LNCAP (cell line): Measurements from ENCODE around the gene KRT1.

Source experiments
- TF ChIP-seq, protein P1 (sequence below): fragments of 450-650 bp; IDR thresholded peaks from 2 replicates; pipeline ENCODE4 v1.5.1; 2017; ENCODE audit warnings: mild to moderate bottlenecking

KRT1 gene

DNA sequence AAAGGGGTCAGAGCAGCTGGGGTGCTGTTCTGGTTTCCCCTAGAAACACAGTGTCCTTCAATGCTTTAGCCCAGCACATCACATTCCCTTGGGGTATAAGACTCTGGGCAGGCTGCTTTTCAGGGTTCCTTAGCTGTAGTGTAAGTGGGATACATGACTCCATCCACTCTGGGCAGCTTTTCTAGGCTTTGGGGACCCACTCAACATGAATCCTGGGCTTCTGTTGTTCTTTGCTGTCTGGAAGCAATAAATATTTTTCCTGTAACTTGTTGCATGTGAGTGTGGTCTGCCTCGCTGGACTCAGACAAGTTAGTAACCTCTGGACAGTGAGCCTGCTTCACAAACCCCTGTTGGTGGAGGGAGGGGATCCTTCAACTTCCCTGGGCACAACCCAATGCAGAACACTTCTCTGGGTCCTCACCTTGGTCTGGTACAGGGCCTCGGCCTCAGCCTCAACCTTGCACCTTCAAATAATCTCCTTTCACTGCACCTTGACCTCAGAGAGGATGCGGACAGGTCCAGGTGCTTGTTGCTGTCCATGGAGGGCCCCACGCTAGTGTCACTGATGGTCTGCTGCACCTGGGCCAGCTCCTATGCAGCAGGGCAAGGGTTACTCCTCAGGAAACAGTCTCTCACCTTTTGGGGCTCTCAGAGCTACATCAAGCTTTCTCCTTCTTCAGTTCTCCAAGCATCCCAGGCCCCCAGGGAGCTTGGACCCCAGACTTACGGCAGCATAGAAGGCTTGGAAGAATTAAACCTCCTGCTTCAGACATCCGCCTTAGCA is 48.3 kb downstream of the KRT1 start:
- TF ChIP-seq, protein P1, sequence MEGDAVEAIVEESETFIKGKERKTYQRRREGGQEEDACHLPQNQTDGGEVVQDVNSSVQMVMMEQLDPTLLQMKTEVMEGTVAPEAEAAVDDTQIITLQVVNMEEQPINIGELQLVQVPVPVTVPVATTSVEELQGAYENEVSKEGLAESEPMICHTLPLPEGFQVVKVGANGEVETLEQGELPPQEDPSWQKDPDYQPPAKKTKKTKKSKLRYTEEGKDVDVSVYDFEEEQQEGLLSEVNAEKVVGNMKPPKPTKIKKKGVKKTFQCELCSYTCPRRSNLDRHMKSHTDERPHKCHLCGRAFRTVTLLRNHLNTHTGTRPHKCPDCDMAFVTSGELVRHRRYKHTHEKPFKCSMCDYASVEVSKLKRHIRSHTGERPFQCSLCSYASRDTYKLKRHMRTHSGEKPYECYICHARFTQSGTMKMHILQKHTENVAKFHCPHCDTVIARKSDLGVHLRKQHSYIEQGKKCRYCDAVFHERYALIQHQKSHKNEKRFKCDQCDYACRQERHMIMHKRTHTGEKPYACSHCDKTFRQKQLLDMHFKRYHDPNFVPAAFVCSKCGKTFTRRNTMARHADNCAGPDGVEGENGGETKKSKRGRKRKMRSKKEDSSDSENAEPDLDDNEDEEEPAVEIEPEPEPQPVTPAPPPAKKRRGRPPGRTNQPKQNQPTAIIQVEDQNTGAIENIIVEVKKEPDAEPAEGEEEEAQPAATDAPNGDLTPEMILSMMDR = no peak

DNA sequence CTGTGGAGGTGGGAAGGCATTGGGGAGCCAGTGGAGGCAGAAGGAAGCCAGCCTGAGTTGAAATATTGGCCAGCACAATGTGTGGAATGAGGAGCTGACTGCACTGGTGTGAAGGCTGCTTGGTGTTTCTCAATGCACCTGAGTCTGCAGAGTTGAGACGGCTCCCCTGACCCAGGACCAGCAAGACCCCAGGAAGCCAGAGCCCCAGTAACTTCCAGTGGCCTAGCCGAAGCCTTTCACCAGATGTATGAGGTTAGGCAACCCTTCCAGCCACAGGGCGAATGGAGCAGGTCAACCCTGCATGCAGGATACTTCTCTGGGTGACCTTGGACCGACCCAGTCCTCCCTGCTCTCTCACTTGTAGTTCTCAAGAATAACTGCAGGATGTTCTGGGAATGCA is 48.9 kb downstream of the KRT1 start:
- TF ChIP-seq, protein P1 = no peak

DNA sequence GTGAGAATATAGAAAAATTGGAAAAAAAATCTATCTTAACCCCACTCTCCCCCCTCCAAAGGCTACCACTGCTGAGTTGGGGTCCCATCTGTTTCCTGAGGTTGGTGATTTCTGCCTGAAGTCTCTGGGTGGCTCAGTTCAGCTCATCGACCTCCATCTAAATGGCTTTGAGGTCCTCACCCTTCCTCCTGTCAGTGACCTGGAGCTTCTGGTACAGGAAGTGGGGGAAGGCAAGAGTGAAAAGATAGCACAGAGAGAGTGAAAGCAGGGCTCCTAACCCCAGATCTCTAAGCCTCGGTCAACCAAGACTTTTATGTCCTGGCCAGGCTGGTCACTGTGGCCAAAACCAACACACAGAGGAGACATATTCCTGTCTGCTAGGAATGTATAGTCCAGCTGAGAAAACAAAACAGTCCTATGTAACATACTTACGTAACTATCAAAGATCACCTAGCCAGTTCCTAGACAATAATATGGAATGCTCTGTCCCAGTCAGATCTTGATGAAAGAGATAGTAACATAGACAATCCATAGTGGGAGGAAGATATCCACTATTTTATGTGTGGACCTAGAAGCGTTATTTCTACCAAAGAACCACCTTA is 49.5 kb downstream of the KRT1 start:
- TF ChIP-seq, protein P1 = no peak

DNA sequence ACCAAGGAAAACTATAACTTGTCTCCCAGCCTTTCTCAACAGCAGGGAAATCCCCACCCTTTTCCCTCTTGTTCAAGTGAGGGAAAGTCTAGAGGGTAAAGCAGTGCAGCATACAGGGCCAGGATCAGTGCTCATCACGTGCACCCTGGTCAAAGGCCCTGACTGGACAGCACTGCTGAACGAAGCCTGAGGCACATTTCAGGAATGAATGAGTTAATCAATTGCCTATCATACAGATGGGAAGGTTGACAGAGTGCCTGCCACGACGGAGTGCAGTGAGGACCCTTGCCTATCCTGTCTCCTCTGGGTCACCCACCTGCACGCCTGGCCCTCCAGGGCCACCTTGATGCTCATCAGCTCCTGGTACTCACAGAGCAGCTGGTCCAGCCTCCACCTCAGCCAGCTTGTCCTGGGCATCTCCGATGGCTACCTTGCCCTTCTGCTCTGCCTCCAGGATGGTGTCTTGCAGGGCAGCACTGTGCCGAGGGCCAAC is 50.2 kb downstream of the KRT1 start:
- TF ChIP-seq, protein P1 = no peak

DNA sequence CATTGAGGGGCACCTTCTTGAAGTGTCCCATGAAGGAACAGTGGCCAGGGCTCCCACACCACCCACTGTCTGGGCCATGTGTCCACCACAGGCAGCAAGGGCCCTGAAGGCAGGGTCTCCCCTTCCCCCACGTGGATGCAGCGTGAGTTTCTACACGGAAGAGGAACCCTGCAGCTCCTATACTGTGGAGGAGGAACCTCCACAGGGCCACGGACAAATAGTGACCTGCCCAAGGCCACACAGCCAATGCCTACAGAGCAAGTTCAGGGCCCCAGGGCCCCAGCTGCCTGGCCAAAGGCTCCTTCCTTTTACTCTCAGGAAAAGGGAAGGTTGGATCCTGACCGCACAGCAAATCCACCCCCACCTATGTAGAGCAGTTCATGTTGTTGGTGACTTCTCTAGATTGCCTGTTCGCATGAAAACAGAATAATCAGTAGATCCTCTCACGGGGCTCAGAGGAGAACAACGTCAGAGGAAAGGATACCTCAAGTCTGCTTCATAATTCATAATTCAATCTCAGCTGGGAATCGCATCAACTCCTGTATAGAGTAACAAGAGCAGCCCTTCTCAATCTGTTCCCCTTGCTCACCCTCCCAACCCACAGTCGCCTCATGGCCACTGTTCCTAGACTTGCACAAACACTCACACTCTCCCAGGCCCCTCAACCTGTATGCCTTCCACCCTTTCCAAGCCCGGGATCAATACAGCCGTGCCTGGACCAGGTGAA is 50.8 kb downstream of the KRT1 start:
- TF ChIP-seq, protein P1 = no peak

DNA sequence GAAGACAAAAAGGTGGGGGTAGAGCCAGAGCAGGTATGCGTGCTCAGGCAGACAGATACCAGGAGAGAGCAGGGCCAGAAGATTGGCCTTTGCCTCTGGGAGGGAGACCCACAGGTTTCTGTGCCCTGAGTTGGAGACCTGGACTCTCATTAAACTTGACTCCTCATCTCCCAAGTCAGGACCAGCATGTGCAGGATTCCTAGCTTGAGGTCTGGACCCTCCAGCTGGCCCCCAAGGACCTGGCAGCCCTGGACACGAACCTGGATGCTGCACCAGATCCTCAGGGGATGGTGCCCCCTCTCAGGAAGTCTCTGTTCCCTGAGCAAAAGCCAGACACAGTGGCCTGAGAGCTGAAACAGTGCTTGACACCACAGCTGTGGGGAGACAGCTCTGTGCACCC is 51.4 kb downstream of the KRT1 start:
- TF ChIP-seq, protein P1 = no peak

DNA sequence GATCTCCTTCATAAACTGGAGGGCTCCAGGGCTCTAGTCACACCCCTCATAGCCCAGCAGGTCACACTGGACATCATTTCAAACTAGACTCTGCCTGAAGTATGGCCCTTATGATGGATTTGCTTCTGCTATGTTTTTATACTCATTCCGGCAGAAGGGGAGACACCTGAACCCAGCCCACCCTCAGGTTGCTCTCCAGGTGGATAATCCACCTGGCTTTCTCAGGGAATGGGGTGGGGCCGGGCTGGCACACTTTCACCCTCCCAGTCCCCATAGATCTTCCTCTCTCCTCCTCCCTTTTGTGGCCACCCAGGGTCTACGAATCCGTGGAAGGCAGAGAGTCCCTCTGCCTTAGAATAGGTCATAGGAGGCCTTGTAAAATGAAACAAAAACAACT is 52.1 kb downstream of the KRT1 start:
- TF ChIP-seq, protein P1 = no peak
